Fibroblast of lung (primary cell): Measurements from ENCODE around the gene TRPM7. TPM values are rescaled to one million over a fixed set of nuclear protein-coding genes. Genes with fewer than 3 reads are reported as not detected.

Experiments
- DNase-seq, 2 donors: peaks; one replicate each; pipeline versions ENCODE4 v3.0.0 to v3.0.0-alpha.2; 2010; ENCODE audit warnings: low read depth in 2 of 2
- H2AFZ ChIP-seq: 2 replicates; pipeline ENCODE4 v1.5.1; 2012; ENCODE audit warnings: low read length, control low read depth, inconsistent platforms
- H3K27ac ChIP-seq: 2 replicates; pipeline ENCODE4 v1.5.1; 2011; ENCODE audit warnings: low read length, control low read depth; ENCODE audit not compliant: insufficient read depth
- H3K27me3 ChIP-seq: 2 replicates; pipeline ENCODE4 v1.5.1; 2011; ENCODE audit warnings: mild to moderate bottlenecking, low read length; ENCODE audit not compliant: control insufficient read depth, insufficient read depth
- H3K36me3 ChIP-seq: 2 replicates; pipeline ENCODE4 v1.5.1; 2011; ENCODE audit warnings: low read length; ENCODE audit not compliant: control insufficient read depth, insufficient read depth
- H3K4me1 ChIP-seq: 2 replicates; pipeline ENCODE4 v1.5.1; 2011; ENCODE audit warnings: low read length; ENCODE audit not compliant: control insufficient read depth, insufficient read depth; ENCODE audit errors: extremely low read depth
- H3K4me2 ChIP-seq: 2 replicates; pipeline ENCODE4 v1.5.1; 2011; ENCODE audit warnings: low read length, control low read depth; ENCODE audit not compliant: insufficient read depth; ENCODE audit errors: extremely low read depth
- H3K4me3 ChIP-seq, 4 experiments: fragments of 200-600 bp in 1 of 4; sonication (generic) in 1 of 4; replicated peaks in 1 of 4; 2 replicates each; pipeline ENCODE4 v1.5.1; 2011 to 2016; ENCODE audit warnings: low read length in 4 of 4, low read depth in 3 of 4, mild to moderate bottlenecking in 3 of 4, control low read depth in 2 of 4, inconsistent platforms in 1 of 4, mixed read lengths in 1 of 4; ENCODE audit not compliant: insufficient read depth in 1 of 4; ENCODE audit errors: control extremely low read depth in 1 of 4
- H3K79me2 ChIP-seq: 2 replicates; pipeline ENCODE4 v1.5.1; 2012; ENCODE audit warnings: mild to moderate bottlenecking, low read length, inconsistent platforms; ENCODE audit not compliant: control insufficient read depth, insufficient read depth
- H3K9ac ChIP-seq: 2 replicates; pipeline ENCODE4 v1.5.1; 2011; ENCODE audit warnings: mild to moderate bottlenecking, low read length, control low read depth; ENCODE audit not compliant: insufficient read depth
- H3K9me3 ChIP-seq: 2 replicates; pipeline ENCODE4 v1.5.1; 2012; ENCODE audit warnings: low read depth, low read length; ENCODE audit not compliant: control insufficient read depth, insufficient read depth
- H4K20me1 ChIP-seq: 2 replicates; pipeline ENCODE4 v1.5.1; 2011; ENCODE audit warnings: low read length; ENCODE audit not compliant: control insufficient read depth, insufficient read depth; ENCODE audit errors: extremely low read depth
- EZH2 ChIP-seq: IDR thresholded peaks from 2 replicates; pipeline ENCODE4 v1.5.1; 2012; ENCODE audit warnings: low read length, control low read depth, mild to moderate bottlenecking; ENCODE audit errors: missing control alignments
- polyA minus RNA-seq: library from RNA; depleted of rRNA, polyadenylated mRNA; stranded (reverse); fragments of >200 nt; gene quantifications from 2 replicates; pipeline ENCODE4 v1.2.3, GENCODE V29; 2011; ENCODE audit warnings: low replicate concordance
- polyA plus RNA-seq, 2 donors: library from polyadenylated mRNA; depleted of rRNA in 1 of 2; stranded (reverse) in 1 of 2; unstranded in 1 of 2; fragments of >200 nt; gene quantifications; 2 replicates each; pipeline ENCODE4 v1.2.1, GENCODE V29; 2011 to 2012; ENCODE audit warnings: missing spikeins in 1 of 2
- total RNA-seq: library from RNA; depleted of rRNA; stranded (reverse); fragments of >200 nt; gene quantifications from 2 replicates; pipeline ENCODE4 v1.2.1, GENCODE V29; 2014
- TF ChIP-seq, protein P1 (sequence below), 2 donors: IDR thresholded peaks in 1 of 2; conservative IDR thresholded peaks in 1 of 2; 1 replicate in 1 of 2; 2 replicates in 1 of 2; pipeline ENCODE4 v1.5.1; 2011 to 2012; ENCODE audit warnings: low read length in 2 of 2, control low read depth in 1 of 2, inconsistent platforms in 1 of 2, low read depth in 1 of 2, mild to moderate bottlenecking in 1 of 2

Gene TRPM7, protein sequence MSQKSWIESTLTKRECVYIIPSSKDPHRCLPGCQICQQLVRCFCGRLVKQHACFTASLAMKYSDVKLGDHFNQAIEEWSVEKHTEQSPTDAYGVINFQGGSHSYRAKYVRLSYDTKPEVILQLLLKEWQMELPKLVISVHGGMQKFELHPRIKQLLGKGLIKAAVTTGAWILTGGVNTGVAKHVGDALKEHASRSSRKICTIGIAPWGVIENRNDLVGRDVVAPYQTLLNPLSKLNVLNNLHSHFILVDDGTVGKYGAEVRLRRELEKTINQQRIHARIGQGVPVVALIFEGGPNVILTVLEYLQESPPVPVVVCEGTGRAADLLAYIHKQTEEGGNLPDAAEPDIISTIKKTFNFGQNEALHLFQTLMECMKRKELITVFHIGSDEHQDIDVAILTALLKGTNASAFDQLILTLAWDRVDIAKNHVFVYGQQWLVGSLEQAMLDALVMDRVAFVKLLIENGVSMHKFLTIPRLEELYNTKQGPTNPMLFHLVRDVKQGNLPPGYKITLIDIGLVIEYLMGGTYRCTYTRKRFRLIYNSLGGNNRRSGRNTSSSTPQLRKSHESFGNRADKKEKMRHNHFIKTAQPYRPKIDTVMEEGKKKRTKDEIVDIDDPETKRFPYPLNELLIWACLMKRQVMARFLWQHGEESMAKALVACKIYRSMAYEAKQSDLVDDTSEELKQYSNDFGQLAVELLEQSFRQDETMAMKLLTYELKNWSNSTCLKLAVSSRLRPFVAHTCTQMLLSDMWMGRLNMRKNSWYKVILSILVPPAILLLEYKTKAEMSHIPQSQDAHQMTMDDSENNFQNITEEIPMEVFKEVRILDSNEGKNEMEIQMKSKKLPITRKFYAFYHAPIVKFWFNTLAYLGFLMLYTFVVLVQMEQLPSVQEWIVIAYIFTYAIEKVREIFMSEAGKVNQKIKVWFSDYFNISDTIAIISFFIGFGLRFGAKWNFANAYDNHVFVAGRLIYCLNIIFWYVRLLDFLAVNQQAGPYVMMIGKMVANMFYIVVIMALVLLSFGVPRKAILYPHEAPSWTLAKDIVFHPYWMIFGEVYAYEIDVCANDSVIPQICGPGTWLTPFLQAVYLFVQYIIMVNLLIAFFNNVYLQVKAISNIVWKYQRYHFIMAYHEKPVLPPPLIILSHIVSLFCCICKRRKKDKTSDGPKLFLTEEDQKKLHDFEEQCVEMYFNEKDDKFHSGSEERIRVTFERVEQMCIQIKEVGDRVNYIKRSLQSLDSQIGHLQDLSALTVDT (N-terminal part only)
- 62.9 and 64.4 TPM in 2 replicates for total RNA-seq
- polyA plus RNA-seq = 22.5 and 30.3 TPM in 2 replicates
- 13.1 and 16.1 TPM in 2 replicates for polyA plus RNA-seq (2012)
- 2.9 and 5.5 TPM in 2 replicates for polyA minus RNA-seq

DNA sequence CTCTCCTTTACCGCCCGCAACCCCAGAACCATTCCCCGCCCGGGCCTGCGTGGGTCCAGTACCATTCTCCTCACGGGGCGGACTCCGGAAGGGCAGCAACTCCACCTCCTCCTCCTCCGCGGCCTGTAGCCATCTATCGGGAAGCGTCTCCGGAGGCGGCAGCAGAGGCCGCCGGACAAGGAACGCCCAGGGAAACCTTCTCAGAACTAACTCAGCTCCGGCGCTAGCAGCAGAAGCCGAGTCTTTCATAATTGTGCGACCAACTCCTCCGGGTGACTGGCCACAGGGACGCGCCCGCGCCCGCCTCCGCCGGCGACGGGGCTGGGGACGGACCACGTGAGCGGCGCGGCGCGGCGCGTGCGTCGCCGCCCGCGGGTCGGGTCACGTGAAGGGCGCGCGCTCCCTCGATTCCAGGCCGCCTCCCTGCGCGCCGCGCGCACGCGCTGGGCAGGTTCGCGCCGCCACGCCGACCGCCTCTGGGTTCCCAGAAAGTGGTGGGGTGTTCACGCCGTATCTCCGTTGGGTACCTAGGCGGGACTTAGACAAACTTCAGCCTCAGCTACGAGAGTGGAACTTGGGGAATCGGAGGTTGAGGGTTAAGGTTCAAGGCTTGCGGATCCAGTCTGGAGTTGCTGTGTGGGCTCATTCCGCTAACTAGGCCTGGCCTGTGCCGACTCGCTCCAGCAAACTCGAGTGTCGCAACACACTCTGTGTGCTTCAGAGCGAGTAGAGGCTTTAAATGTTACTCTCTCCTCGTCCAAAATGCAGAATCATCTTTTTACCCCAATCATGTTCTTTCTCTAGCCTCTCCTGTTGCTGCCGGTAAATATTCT lies at the start of gene TRPM7:
TSS of gene TRPM7 (minus strand) at position 329 of the 833 bp plus-strand sequence. CDS start at position 65, 264 bp downstream.
- Histone ChIP-seq H4K20me1 (no peaks in the 10 kb centered on the region), H3K9ac (peak within 1 kb of the TSS; percentile 90), H3K4me1 (peaks cover 5% of the 10 kb centered on the region), H3K27ac (peak within 1 kb of the TSS; percentile 95), H2AFZ (peak within 1 kb of the TSS; percentile 100), H3K9me3 (no peaks in the 10 kb centered on the region), H3K36me3 (peaks cover 2% of the 10 kb centered on the region), H3K4me3 (peak within 1 kb of the TSS; percentile 91 to 97 (median 92)), H3K79me2 (peaks cover 44% of the 10 kb centered on the region), H3K27me3 (no peaks in the 10 kb centered on the region), H3K4me2 (peak within 1 kb of the TSS; percentile 65)
- TF ChIP-seq, protein P1, sequence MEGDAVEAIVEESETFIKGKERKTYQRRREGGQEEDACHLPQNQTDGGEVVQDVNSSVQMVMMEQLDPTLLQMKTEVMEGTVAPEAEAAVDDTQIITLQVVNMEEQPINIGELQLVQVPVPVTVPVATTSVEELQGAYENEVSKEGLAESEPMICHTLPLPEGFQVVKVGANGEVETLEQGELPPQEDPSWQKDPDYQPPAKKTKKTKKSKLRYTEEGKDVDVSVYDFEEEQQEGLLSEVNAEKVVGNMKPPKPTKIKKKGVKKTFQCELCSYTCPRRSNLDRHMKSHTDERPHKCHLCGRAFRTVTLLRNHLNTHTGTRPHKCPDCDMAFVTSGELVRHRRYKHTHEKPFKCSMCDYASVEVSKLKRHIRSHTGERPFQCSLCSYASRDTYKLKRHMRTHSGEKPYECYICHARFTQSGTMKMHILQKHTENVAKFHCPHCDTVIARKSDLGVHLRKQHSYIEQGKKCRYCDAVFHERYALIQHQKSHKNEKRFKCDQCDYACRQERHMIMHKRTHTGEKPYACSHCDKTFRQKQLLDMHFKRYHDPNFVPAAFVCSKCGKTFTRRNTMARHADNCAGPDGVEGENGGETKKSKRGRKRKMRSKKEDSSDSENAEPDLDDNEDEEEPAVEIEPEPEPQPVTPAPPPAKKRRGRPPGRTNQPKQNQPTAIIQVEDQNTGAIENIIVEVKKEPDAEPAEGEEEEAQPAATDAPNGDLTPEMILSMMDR (conservative IDR thresholded peaks at IDR 0.05 in 1 of 2, IDR thresholded peaks at IDR 0.05 in 1 of 2; ENCODE audit: low read depth in 1 of 2, low read length in 2 of 2) = peak in 1 of 2 donors; percentile 16
- TF ChIP-seq EZH2 = no peak
- DNase-seq = peak; percentile 83 to 88

DNA sequence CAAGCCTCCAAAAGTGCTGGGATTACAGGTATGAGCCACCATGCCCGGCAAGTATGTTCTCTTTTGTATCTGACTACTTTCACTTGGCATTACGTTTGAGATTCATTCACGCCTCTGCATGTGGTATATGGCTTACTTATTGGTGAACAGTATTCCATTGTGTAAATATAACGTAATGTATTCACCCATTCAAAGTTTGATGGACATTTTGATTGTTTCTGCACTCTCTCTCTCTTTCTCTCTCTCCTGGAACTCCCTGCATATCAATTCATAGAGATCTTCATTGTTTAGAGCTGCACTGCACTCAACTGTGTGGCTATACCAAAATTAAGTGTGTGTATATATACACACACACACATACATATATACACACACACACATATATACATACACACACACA lies 48.6 kb upstream of the TRPM7 start:
- H2AFZ ChIP-seq = no peak overlapping the region
- peaks cover 4% of the 10 kb centered on the region for H3K36me3 ChIP-seq
- no peak for TF ChIP-seq EZH2
- no peak overlapping the region for H3K27ac ChIP-seq
- DNase-seq = no peak
- H3K9ac ChIP-seq = no peak overlapping the region
- H3K4me1 ChIP-seq = no peaks in the 10 kb centered on the region
- no peak overlapping the region for H3K4me3 ChIP-seq
- H4K20me1 ChIP-seq = no peaks in the 10 kb centered on the region
- H3K79me2 ChIP-seq = no peaks in the 10 kb centered on the region
- no peaks in the 10 kb centered on the region for H3K27me3 ChIP-seq
- H3K9me3 ChIP-seq = no peaks in the 10 kb centered on the region
- H3K4me2 ChIP-seq = no peak overlapping the region

DNA sequence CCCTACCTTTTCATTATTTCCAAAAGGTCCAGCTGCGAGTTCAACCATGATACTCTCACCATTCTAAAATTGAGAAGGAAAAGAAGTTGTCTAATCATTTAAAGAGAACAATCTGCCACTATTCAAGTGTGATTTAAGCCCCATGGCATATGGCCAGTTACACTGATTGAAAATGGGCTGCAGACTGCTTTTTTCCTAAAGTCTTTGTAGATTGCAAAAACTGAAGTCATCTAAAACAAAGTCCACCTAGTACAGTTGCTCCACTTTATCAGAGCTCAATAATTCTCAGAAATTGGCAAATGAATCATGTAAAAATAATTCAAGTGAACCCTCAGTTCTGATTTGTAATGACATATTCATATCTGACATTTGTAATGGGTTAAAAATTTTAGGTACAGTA lies 39.7 kb upstream of the TRPM7 start:
- H3K4me2 ChIP-seq = no peak overlapping the region
- H3K9ac ChIP-seq = no peak overlapping the region
- no peak overlapping the region for H3K4me3 ChIP-seq
- TF ChIP-seq EZH2 = no peak
- TF ChIP-seq, protein P1 (conservative IDR thresholded peaks at IDR 0.05 in 1 of 2, IDR thresholded peaks at IDR 0.05 in 1 of 2; ENCODE audit: low read depth in 1 of 2, low read length in 2 of 2) = no peak
- no peak for DNase-seq
- no peaks in the 10 kb centered on the region for H3K79me2 ChIP-seq
- no peaks in the 10 kb centered on the region for H4K20me1 ChIP-seq
- H3K27me3 ChIP-seq = no peaks in the 10 kb centered on the region
- H3K9me3 ChIP-seq = no peaks in the 10 kb centered on the region
- no peaks in the 10 kb centered on the region for H3K4me1 ChIP-seq
- no peak overlapping the region for H3K27ac ChIP-seq
- H2AFZ ChIP-seq = no peak overlapping the region
- H3K36me3 ChIP-seq = peaks cover 2% of the 10 kb centered on the region
